HG02840 (cell line): ENCODE results near the gene ARRB1.
"Not testable (repeated sequence)": the region's sequence is repeated elsewhere in the genome, so short reads cannot be mapped to it uniquely, and the experiment has no call there.

Experiments
- ATAC-seq: cut with Tn5 transposase; IDR thresholded peaks from one replicate; pipeline ENCODE4 v1.9.1; 2021; ENCODE audit warnings: mild to moderate bottlenecking, moderate library complexity, moderate number of reproducible peaks; ENCODE audit not compliant: unreplicated experiment, low FRiP score

Gene ARRB1

GRCh38 chr11:75371949-75372876 lies 20.8 kb upstream of the ARRB1 start:
- ATAC-seq = no peak

GRCh38 chr11:75369560-75370255 lies 18.2 kb upstream of the ARRB1 start:
- no peak for ATAC-seq

- not testable (repeated sequence) for ATAC-seq
These were observed 15.4 kb upstream of the ARRB1 start for GRCh38 chr11:75366826-75367225.

- no peak for ATAC-seq
These were observed 14.3 kb upstream of the ARRB1 start for GRCh38 chr11:75365711-75366181.

GRCh38 chr11:75362285-75362684 lies 10.8 kb upstream of the ARRB1 start:
- not testable (repeated sequence) for ATAC-seq

- ATAC-seq = no peak
These were observed 5.2 kb upstream of the ARRB1 start for GRCh38 chr11:75356613-75357012.

GRCh38 chr11:75355051-75355450 lies 3.6 kb upstream of the ARRB1 start:
- no peak for ATAC-seq

- no peak for ATAC-seq
These were observed 1.2 kb upstream of the ARRB1 start for GRCh38 chr11:75352588-75353206.

GRCh38 chr11:75351791-75352587 lies 528 bp upstream of the ARRB1 start:
- ATAC-seq = no peak

GRCh38 chr11:75350743-75351540 lies 519 bp downstream of the ARRB1 start:
- ATAC-seq = no peak

GRCh38 chr11:75350122-75350742 lies 1.2 kb downstream of the ARRB1 start:
- ATAC-seq = no peak

GRCh38 chr11:75349521-75350116 lies 1.8 kb downstream of the ARRB1 start:
- no peak for ATAC-seq

- ATAC-seq = no peak
These were observed 3.5 kb downstream of the ARRB1 start for GRCh38 chr11:75347781-75348566.

GRCh38 chr11:75346912-75347647 lies 4.4 kb downstream of the ARRB1 start:
- no peak for ATAC-seq

GRCh38 chr11:75346296-75346695 lies 5.2 kb downstream of the ARRB1 start:
- ATAC-seq = no peak

GRCh38 chr11:75345455-75346160 lies 5.9 kb downstream of the ARRB1 start:
- ATAC-seq = no peak
